ENCODE data around the gene GUCD1. TPM values are rescaled to one million over a fixed set of nuclear protein-coding genes. Genes with fewer than 3 reads are reported as not detected.

The GUCD1 gene
- total and polyA plus RNA-seq, 2 of the 8 experiments (the other 6 are each of a cell fraction or from before 2014, with no cell fraction given), result 85.2 to 128 TPM

GRCh38 chr22:24550902-24551435 lies 4.0 kb downstream of the GUCD1 start:
- TF ChIP-seq TCF12 (IDR thresholded peaks at IDR 0.05; ENCODE audit: low read depth, low read length) (no peak), SP1 (IDR thresholded peaks at IDR 0.05; ENCODE audit: low read depth, low read length) (no peak), RXRA (IDR thresholded peaks at IDR 0.05; ENCODE audit: insufficient read depth, low read depth, low read length) (no peak), SP2 (IDR thresholded peaks at IDR 0.05; ENCODE audit: low read length) (no peak), GTF2F1 (IDR thresholded peaks at IDR 0.05; ENCODE audit: borderline replicate concordance, low read depth, low read length) (no peak), NRF1 (IDR thresholded peaks at IDR 0.05; ENCODE audit: low read depth, low read length) (no peak), CHD1 (IDR thresholded peaks at IDR 0.05; ENCODE audit: low read depth, low read length) (no peak), SIRT6 (IDR thresholded peaks at IDR 0.05; ENCODE audit: low read length) (no peak), SRF (IDR thresholded peaks at IDR 0.05; ENCODE audit: low read depth, low read length) (no peak), SP4 (IDR thresholded peaks at IDR 0.05; ENCODE audit: low read length) (no peak), POLR2AphosphoS5 (IDR thresholded peaks at IDR 0.05; ENCODE audit: low read depth, low read length) (no peak), KDM5A (IDR thresholded peaks at IDR 0.05; ENCODE audit: low read length) (no peak), CREB1 (IDR thresholded peaks at IDR 0.05) (no peak)
- no peak overlapping the region for H4K5ac ChIP-seq (ENCODE audit: insufficient read length, low read depth, low read length)
- H3K4me3 ChIP-seq (ENCODE audit: extremely low read depth in 1 of 4, insufficient read depth in 2 of 4, low read depth in 3 of 4, low read length in 4 of 4), result no peak overlapping the region
- peaks cover 0 to 12% (median 3%) of the 10 kb centered on the region in 4 experiments; a peak in 5 of 7 replicates for H3K4me1 ChIP-seq (replicated peaks in 1 of 4; ENCODE audit: control insufficient read depth in 3 of 4, insufficient read depth in 4 of 4, low read length in 3 of 4)
- no peak overlapping the region for H2BK20ac ChIP-seq (ENCODE audit: low read length)
- H4K20me1 ChIP-seq (replicated peaks in 1 of 2; ENCODE audit: control insufficient read depth in 1 of 2, insufficient read depth in 2 of 2, low read length in 2 of 2), result peaks cover 7 to 28% of the 10 kb centered on the region in 2 experiments
- H2BK12ac ChIP-seq (ENCODE audit: low read depth, low read length), result no peak overlapping the region
- no peak overlapping the region for H2BK15ac ChIP-seq (ENCODE audit: low read length)
- H3K27me3 ChIP-seq (replicated peaks in 1 of 4; ENCODE audit: control insufficient read depth in 3 of 4, extremely low read depth in 1 of 4, insufficient read depth in 3 of 4, low read length in 3 of 4), result no peaks in the 10 kb centered on the region
- H3K23me2 ChIP-seq (ENCODE audit: low read depth, low read length), result peaks cover 11% of the 10 kb centered on the region
- H2BK5ac ChIP-seq (ENCODE audit: low read depth, low read length), result no peak overlapping the region
- DNase-seq (ENCODE audit: low read depth in 1 of 2, low spot score in 2 of 2) (no peak), FAIRE-seq (no peak)
- H3K79me2 ChIP-seq (ENCODE audit: control insufficient read depth in 1 of 2, insufficient read depth in 2 of 2, low read length in 2 of 2), result peaks cover 7 to 50% of the 10 kb centered on the region in 2 experiments
- no peak overlapping the region for H4K8ac ChIP-seq (ENCODE audit: extremely low read depth, insufficient read depth, low read length)
- H3K9me3 ChIP-seq (ENCODE audit: insufficient read depth in 2 of 2, low read depth in 1 of 2, low read length in 1 of 2), result no peaks in the 10 kb centered on the region
- no peak overlapping the region for H3K4me2 ChIP-seq (ENCODE audit: insufficient read depth in 1 of 2, low read depth in 2 of 2, low read length in 2 of 2)
- no peak overlapping the region for H3K9ac ChIP-seq (replicated peaks in 1 of 4; ENCODE audit: extremely low read depth in 1 of 4, low read depth in 3 of 4, low read length in 3 of 4)
- H2AFZ ChIP-seq (ENCODE audit: low read length), result no peak overlapping the region
- no peak overlapping the region for H3K4ac ChIP-seq (replicated peaks; ENCODE audit: insufficient read length, low read depth, low read length)
- no peak overlapping the region for H3K14ac ChIP-seq (ENCODE audit: insufficient read length)
- H2BK120ac ChIP-seq (replicated peaks; ENCODE audit: low read depth, low read length), result no peak overlapping the region
- CTCF ChIA-PET (ENCODE audit: partially characterized antibody), result interaction anchor here (1.2 to 2.7 kb wide), 4 partner anchors 11 to 52 kb away, joined by 3 to 8 read pairs (median 3); no protein-coding TSS in a partner anchor
- no peak overlapping the region for H3K27ac ChIP-seq (ENCODE audit: low read depth, low read length)
- no peak overlapping the region for H2AK5ac ChIP-seq (ENCODE audit: low read depth, low read length)
- peaks cover 12 to 20% (median 18%) of the 10 kb centered on the region in 4 experiments; a peak in 7 of 8 replicates for H3K36me3 ChIP-seq (ENCODE audit: control insufficient read depth in 2 of 4, insufficient read depth in 4 of 4, low read length in 3 of 4)
- H3K79me1 ChIP-seq (ENCODE audit: low read depth, low read length), result peaks cover 20% of the 10 kb centered on the region
- POLR2A ChIA-PET (ENCODE audit: partially characterized antibody), result interaction anchor here (0.8 to 1.1 kb wide), 3 partner anchors 10 to 130 kb away, joined by 3 to 5 read pairs (median 3); no protein-coding TSS in a partner anchor
- no peak overlapping the region for H3K56ac ChIP-seq (replicated peaks; ENCODE audit: insufficient read length, low read depth, low read length)
- no peak overlapping the region for H3K23ac ChIP-seq (ENCODE audit: insufficient read length)
- H4K91ac ChIP-seq (replicated peaks; ENCODE audit: insufficient read length, low read length), result no peak overlapping the region
- H3K18ac ChIP-seq (ENCODE audit: extremely low read depth, low read length), result no peak overlapping the region
- 91% methylated on average over 6 of the region's 6 CpGs; no CpG with 5 or more reads in 1 of the 2 experiments for WGBS, 2 experiments (ENCODE audit: extremely low coverage in 1 of 2, insufficient coverage in 1 of 2, insufficient read length in 1 of 2, insufficient replicate concordance in 2 of 2, low coverage in 1 of 2, low lambda C conversion rate in 2 of 2, missing lambda C conversion rate in 1 of 2)
